GM12878 (cell line): Measurements from ENCODE around the gene SLC31A1. TPM values are rescaled to one million over a fixed set of nuclear protein-coding genes. Genes with fewer than 3 reads are reported as not detected.

Source experiments
- ATAC-seq: fragments of 200-7000 bp; cut with Tn5 transposase; 3 replicates; pipeline ENCODE4 v1.9.1; 2020; ENCODE audit warnings: mild to moderate bottlenecking, moderate library complexity
- BruUV-seq: library from RNA; stranded (reverse); fragments of 400-500 nt; replicated peaks from 2 replicates; lab custom pipeline; 2021; lab: Mats Ljungman, UMichigan
- CTCF ChIA-PET: fragments of 300-600 bp; sonication (Branson Sonifier 250); formaldehyde crosslinking; extraction: SDS; loops from one replicate; lab custom pipeline; 2021; ENCODE audit warnings: inconsistent platforms; lab: Yijun Ruan, JAX
- POLR2A ChIA-PET: fragments of 350-600 bp; formaldehyde crosslinking; extraction: SDS; loops from one replicate; lab custom pipeline; 2021; ENCODE audit warnings: inconsistent platforms; lab: Charles Lee
- RAD21 ChIA-PET: fragments of 300-600 bp; sonication (Branson Sonifier 250); formaldehyde crosslinking; loops from one replicate; lab custom pipeline; 2023; ENCODE audit warnings: antibody characterized with exemption; ENCODE audit not compliant: unreplicated experiment; lab: Charles Lee
- SMC1A ChIA-PET: fragments of 300-600 bp; sonication (Branson Sonifier 250); formaldehyde crosslinking; loops from one replicate; lab custom pipeline; 2023; ENCODE audit not compliant: unreplicated experiment, uncharacterized antibody; lab: Charles Lee
- DNase-seq: peaks from one replicate; pipeline ENCODE4 v3.0.0-alpha.2; 2011; ENCODE audit warnings: low read depth, low spot score
- FAIRE-seq: peaks from 3 replicates; lab custom pipeline; 2011; peaks lifted over from hg19 to GRCh38; lab: Jason Lieb, UNC
- H2AFZ ChIP-seq: 2 replicates; pipeline ENCODE4 v1.6.0; 2011; ENCODE audit warnings: low read depth, low read length, control low read depth; ENCODE audit not compliant: control insufficient read depth
- H3K27ac ChIP-seq: 2 replicates; pipeline ENCODE4 v1.5.1; 2011; ENCODE audit warnings: control low read depth; ENCODE audit not compliant: control insufficient read depth, insufficient read depth
- H3K27me3 ChIP-seq, 2 experiments: replicated peaks in 1 of 2; 2 replicates each; pipeline versions ENCODE4 v1.6.0 to v1.6.1; 2011; ENCODE audit warnings: low read length in 1 of 2; ENCODE audit not compliant: control insufficient read depth in 2 of 2, insufficient read depth in 2 of 2
- H3K36me3 ChIP-seq, 2 experiments: 2 replicates each; pipeline ENCODE4 v1.5.1; 2011; ENCODE audit warnings: low read length in 1 of 2; ENCODE audit not compliant: control insufficient read depth in 2 of 2, insufficient read depth in 2 of 2
- H3K4me1 ChIP-seq: 2 replicates; pipeline ENCODE4 v1.6.1; 2011; ENCODE audit warnings: mild to moderate bottlenecking, low read length, moderate library complexity, mixed read lengths; ENCODE audit not compliant: control insufficient read depth, insufficient read depth
- H3K4me2 ChIP-seq: 2 replicates; pipeline ENCODE4 v1.6.0; 2011; ENCODE audit warnings: control low read depth; ENCODE audit not compliant: control insufficient read depth, insufficient read depth
- H3K4me3 ChIP-seq: fragments of 200-600 bp; sonication (generic); 2 replicates; pipeline ENCODE4 v1.5.1; 2016
- H3K79me2 ChIP-seq: 2 replicates; pipeline ENCODE4 v1.6.0; 2011; ENCODE audit warnings: low read length; ENCODE audit not compliant: control insufficient read depth, insufficient read depth
- H3K9ac ChIP-seq: 2 replicates; pipeline ENCODE4 v1.8.0; 2011; ENCODE audit warnings: low read length, control low read depth, mixed read lengths; ENCODE audit not compliant: control insufficient read depth, insufficient read depth
- H3K9me3 ChIP-seq: replicated peaks from 3 replicates; pipeline ENCODE4 v1.5.1; 2011; ENCODE audit warnings: mild to moderate bottlenecking, low read length; ENCODE audit not compliant: control insufficient read depth, insufficient read depth
- H4K20me1 ChIP-seq: 2 replicates; pipeline ENCODE4 v1.6.0; 2011; ENCODE audit not compliant: control insufficient read depth, insufficient read depth
- ATF2 ChIP-seq: IDR thresholded peaks from 2 replicates; pipeline ENCODE4 v1.6.1; 2012; ENCODE audit warnings: low read length, inconsistent platforms
- BRCA1 ChIP-seq: IDR thresholded peaks from 2 replicates; pipeline ENCODE4 v1.6.1; 2011; ENCODE audit warnings: low read depth, low read length, improper control_type of control experiment
- CBX5 ChIP-seq: sonication (generic); IDR thresholded peaks from 2 replicates; pipeline ENCODE4 v1.6.1; 2016; ENCODE audit warnings: low read depth, moderate library complexity, mild to moderate bottlenecking, inconsistent platforms
- E2F4 ChIP-seq: IDR thresholded peaks from 2 replicates; pipeline ENCODE4 v1.6.1; 2012; ENCODE audit warnings: low read depth, low read length, improper control_type of control experiment
- EGR1 ChIP-seq, 2 experiments: IDR thresholded peaks; 1 replicate in 1 of 2; 2 replicates in 1 of 2; pipeline ENCODE4 v1.6.1; 2011 to 2012; ENCODE audit warnings: low read depth in 2 of 2, low read length in 2 of 2, borderline replicate concordance in 1 of 2, mild to moderate bottlenecking in 1 of 2, moderate library complexity in 1 of 2
- SUPT20H ChIP-seq: IDR thresholded peaks from 2 replicates; pipeline ENCODE4 v1.6.1; 2011; ENCODE audit warnings: low read depth, mild to moderate bottlenecking, low read length, moderate library complexity, borderline replicate concordance; ENCODE audit not compliant: control insufficient read depth
- ZBTB4 ChIP-seq: fragments of 450-650 bp; formaldehyde crosslinking; IDR thresholded peaks from 2 replicates; pipeline ENCODE4 v1.4.0; 2022; ENCODE audit warnings: mild to moderate bottlenecking, moderate library complexity
- WGBS: methylation state at CpG from one replicate; pipeline ENCODE4 v1.1.6; 2016; ENCODE audit warnings: low lambda C conversion rate; ENCODE audit not compliant: insufficient replicate concordance, insufficient coverage; ENCODE audit errors: missing lambda C conversion rate; 5-methylcytosine and 5-hydroxymethylcytosine counted together
- in situ Hi-C: fragments of 300-500 bp; cut with MboI; formaldehyde crosslinking; loops from 9 replicates; pipeline ENCODE4 v1.14.3; 2018; ENCODE audit warnings: mixed read lengths
- intact Hi-C: fragments of 100-400 bp; cut with micrococcal nuclease; formaldehyde crosslinking; loops from one replicate; pipeline ENCODE4 v1.14.2; 2022; ENCODE audit not compliant: unreplicated experiment
- polyA plus RNA-seq, 11 experiments: library from polyadenylated mRNA; depleted of rRNA in 4 of 11; unstranded in 6 of 11; stranded (reverse) in 5 of 11; fragments of >200 nt; fragmentation: Nextera tagmentation in 4 of 11; fragmentation: Illumina TruSeq in 1 of 11; extraction: Ambion mirVana in 4 of 11; extraction: Trizol in 1 of 11; gene quantifications; 1 replicate in 1 of 11; 2 replicates in 10 of 11; pipeline versions ENCODE4 v1.2.1 to v1.2.3, GENCODE V29; 2011 to 2016; ENCODE audit warnings: inconsistent platforms in 2 of 11, missing spikeins in 2 of 11, low read depth in 1 of 11
- total RNA-seq, 4 experiments: library from RNA; depleted of rRNA in 3 of 4; stranded (reverse); fragments of >200 nt in 3 of 4; fragmentation: Illumina TruSeq in 1 of 4; extraction: Trizol in 1 of 4; gene quantifications; 2 replicates each; pipeline versions ENCODE4 v1.2.1 to v1.2.3, GENCODE V29; 2013 to 2021

Gene SLC31A1
- total and polyA plus RNA-seq, 10 of the 15 experiments (the other 5 are each of a cell fraction or from before 2014, with no cell fraction given): 7.3 to 16.2 (median 10.5) TPM

GRCh38 chr9:113311961-113312360 lies 90.6 kb downstream of the SLC31A1 start:
- Histone ChIP-seq H3K4me1 (no peaks in the 10 kb centered on the region), H3K4me2 (no peak overlapping the region), H3K27me3 (no peaks in the 10 kb centered on the region), H3K79me2 (no peaks in the 10 kb centered on the region), H4K20me1 (no peaks in the 10 kb centered on the region; the same call in 1 of the 2 replicates), H3K9ac (no peak overlapping the region), H3K4me3 (no peak overlapping the region), H3K27ac (no peak overlapping the region), H2AFZ (no peak overlapping the region), H3K36me3 (no peaks in the 10 kb centered on the region), H3K9me3 (no peaks in the 10 kb centered on the region)
- CTCF ChIA-PET: interaction anchor here (1.0 to 2.2 kb wide), 9 partner anchors 11 to 281 kb away, joined by 3 to 7 read pairs (median 4); no protein-coding TSS in a partner anchor
- no TSS peak for BruUV-seq
- intact Hi-C loops: no loop called here
- ATAC-seq (no peak), DNase-seq (no peak), FAIRE-seq (no peak)
- RAD21 ChIA-PET: interaction anchor here (0.9 to 2.6 kb wide), 3 partner anchors 90 to 346 kb away, joined by 3 to 7 read pairs (median 5); no protein-coding TSS in a partner anchor
- SMC1A ChIA-PET: interaction anchor here (0.5 to 1.1 kb wide), 6 partner anchors 37 to 346 kb away, joined by 3 to 4 read pairs (median 3); partner anchors contain the start of gene CDC26
- in situ Hi-C loops: no loop called here
- no peak for TF ChIP-seq CBX5
- TF ChIP-seq SUPT20H: no peak
- 50% methylated on average over 3 of the region's 3 CpGs for WGBS
- POLR2A ChIA-PET: no interaction called here

- no peak overlapping the region for H3K9ac ChIP-seq
- 15% methylated on average over 5 of the region's 5 CpGs for WGBS
- no peak for TF ChIP-seq ZBTB4 (CRISPR knock-in tag)
- TF ChIP-seq ATF2: no peak
- no peak for TF ChIP-seq BRCA1
- TF ChIP-seq EGR1 (IDR thresholded peaks at IDR 0.05; ENCODE audit: borderline replicate concordance in 1 of 2, low read depth in 2 of 2, low read length in 2 of 2): no peak
- TF ChIP-seq E2F4: no peak
- ChIA-PET RAD21 (no interaction called here), POLR2A (no interaction called here), CTCF (no interaction called here), SMC1A (interaction anchor here (0.8 kb wide), 2 partner anchors 14 to 95 kb away, joined by 3 read pairs; no protein-coding TSS in a partner anchor)
- H3K79me2 ChIP-seq: no peaks in the 10 kb centered on the region
- no peaks in the 10 kb centered on the region for H3K4me1 ChIP-seq
- H3K4me2 ChIP-seq: no peak overlapping the region
- H3K27ac ChIP-seq: no peak overlapping the region
- no peak overlapping the region for H2AFZ ChIP-seq
- H3K9me3 ChIP-seq: no peaks in the 10 kb centered on the region
- intact Hi-C loops (no loop called here), in situ Hi-C loops (no loop called here)
- no peaks in the 10 kb centered on the region; the same call in 1 of the 2 replicates for H4K20me1 ChIP-seq
- no peak overlapping the region for H3K4me3 ChIP-seq
- no peaks in the 10 kb centered on the region for H3K36me3 ChIP-seq
- ATAC-seq (no peak), FAIRE-seq (no peak), DNase-seq (no peak)
- BruUV-seq: no TSS peak
- no peaks in the 10 kb centered on the region for H3K27me3 ChIP-seq
Observed at GRCh38 chr9:113313261-113313660, 91.9 kb downstream of the SLC31A1 start.
